ENCODE results near the gene DAZAP2. TPM values are rescaled to one million over a fixed set of nuclear protein-coding genes. Genes with fewer than 3 reads are reported as not detected.

Gene DAZAP2
- total and polyA plus RNA-seq, 2 experiments from 2014 or later: 35.8 to 39.9 TPM

DNA sequence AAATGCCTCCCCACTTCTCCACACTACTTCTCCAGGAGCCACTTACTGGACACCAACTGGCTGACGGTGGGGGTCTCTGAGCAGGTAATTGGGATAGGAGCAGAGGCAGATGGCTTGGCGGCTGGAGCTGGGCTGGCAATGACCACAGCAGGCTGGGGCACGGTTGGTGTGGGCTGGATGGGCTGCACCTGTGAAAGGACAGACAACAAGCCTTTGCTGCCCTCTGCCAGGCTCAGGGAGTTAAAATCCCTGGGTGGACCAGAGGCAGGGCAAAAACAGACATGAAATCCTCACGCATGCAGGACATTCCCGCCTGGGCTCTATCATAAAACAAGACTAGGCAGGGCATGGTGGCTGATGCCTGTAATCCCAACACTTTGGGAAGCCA is 46.3 kb upstream of the DAZAP2 start:
- H2AFZ ChIP-seq: no peak overlapping the region
- H3K27ac Mint-ChIP-seq: no peak overlapping the region
- H3K9me3 Mint-ChIP-seq: no peaks in the 10 kb centered on the region
- no peaks in the 10 kb centered on the region for H3K79me2 ChIP-seq (replicated peaks; ENCODE audit: insufficient read depth)
- no peak overlapping the region for H3K4me3 Mint-ChIP-seq
- H3K36me3 ChIP-seq (ENCODE audit: insufficient read depth): no peaks in the 10 kb centered on the region
- H3F3A ChIP-seq (replicated peaks; ENCODE audit: low read depth): no peaks in the 10 kb centered on the region
- peaks cover 6% of the 10 kb centered on the region; the same call in 2 of the 3 replicates for H3K4me1 Mint-ChIP-seq
- H3K4me1 ChIP-seq (ENCODE audit: insufficient read depth): no peaks in the 10 kb centered on the region
- ATAC-seq (peak; percentile 28; the same call in 2 of the 3 replicates), DNase-seq (ENCODE audit: low spot score) (no peak)
- no peaks in the 10 kb centered on the region for H3K27me3 Mint-ChIP-seq (ENCODE audit: insufficient read depth, low read depth, poor library complexity)
- no peak overlapping the region for H3K4me2 ChIP-seq
- no peaks in the 10 kb centered on the region; the same call in 2 of the 3 replicates for H3K36me3 Mint-ChIP-seq (ENCODE audit: low read depth)
- TF ChIP-seq EZH2 (IDR thresholded peaks at IDR 0.05; ENCODE audit: low read depth, unreplicated experiment) (no peak), ZNF114 (CRISPR knock-in tag; IDR thresholded peaks at IDR 0.05) (no peak), CREB1 (CRISPR knock-in tag; IDR thresholded peaks at IDR 0.05; ENCODE audit: low read depth) (no peak)
- TF ChIP-seq, protein P1, sequence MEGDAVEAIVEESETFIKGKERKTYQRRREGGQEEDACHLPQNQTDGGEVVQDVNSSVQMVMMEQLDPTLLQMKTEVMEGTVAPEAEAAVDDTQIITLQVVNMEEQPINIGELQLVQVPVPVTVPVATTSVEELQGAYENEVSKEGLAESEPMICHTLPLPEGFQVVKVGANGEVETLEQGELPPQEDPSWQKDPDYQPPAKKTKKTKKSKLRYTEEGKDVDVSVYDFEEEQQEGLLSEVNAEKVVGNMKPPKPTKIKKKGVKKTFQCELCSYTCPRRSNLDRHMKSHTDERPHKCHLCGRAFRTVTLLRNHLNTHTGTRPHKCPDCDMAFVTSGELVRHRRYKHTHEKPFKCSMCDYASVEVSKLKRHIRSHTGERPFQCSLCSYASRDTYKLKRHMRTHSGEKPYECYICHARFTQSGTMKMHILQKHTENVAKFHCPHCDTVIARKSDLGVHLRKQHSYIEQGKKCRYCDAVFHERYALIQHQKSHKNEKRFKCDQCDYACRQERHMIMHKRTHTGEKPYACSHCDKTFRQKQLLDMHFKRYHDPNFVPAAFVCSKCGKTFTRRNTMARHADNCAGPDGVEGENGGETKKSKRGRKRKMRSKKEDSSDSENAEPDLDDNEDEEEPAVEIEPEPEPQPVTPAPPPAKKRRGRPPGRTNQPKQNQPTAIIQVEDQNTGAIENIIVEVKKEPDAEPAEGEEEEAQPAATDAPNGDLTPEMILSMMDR (conservative IDR thresholded peaks at IDR 0.05; ENCODE audit: low read depth in 2 of 2): peak in 1 of 2 experiments; percentile 23; a peak in 1 of 4 replicates
- TF ChIP-seq, protein P2, sequence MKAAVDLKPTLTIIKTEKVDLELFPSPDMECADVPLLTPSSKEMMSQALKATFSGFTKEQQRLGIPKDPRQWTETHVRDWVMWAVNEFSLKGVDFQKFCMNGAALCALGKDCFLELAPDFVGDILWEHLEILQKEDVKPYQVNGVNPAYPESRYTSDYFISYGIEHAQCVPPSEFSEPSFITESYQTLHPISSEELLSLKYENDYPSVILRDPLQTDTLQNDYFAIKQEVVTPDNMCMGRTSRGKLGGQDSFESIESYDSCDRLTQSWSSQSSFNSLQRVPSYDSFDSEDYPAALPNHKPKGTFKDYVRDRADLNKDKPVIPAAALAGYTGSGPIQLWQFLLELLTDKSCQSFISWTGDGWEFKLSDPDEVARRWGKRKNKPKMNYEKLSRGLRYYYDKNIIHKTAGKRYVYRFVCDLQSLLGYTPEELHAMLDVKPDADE (IDR thresholded peaks at IDR 0.05): no peak
- no peak overlapping the region for H3K4me3 ChIP-seq
- H3K9me2 ChIP-seq (ENCODE audit: insufficient read depth): no peaks in the 10 kb centered on the region
- H4K20me1 ChIP-seq (replicated peaks; ENCODE audit: insufficient read depth): no peaks in the 10 kb centered on the region
- no peaks in the 10 kb centered on the region for H3K27me3 ChIP-seq (ENCODE audit: insufficient read depth)
- H3K27ac ChIP-seq (ENCODE audit: low read depth): no peak overlapping the region

DNA sequence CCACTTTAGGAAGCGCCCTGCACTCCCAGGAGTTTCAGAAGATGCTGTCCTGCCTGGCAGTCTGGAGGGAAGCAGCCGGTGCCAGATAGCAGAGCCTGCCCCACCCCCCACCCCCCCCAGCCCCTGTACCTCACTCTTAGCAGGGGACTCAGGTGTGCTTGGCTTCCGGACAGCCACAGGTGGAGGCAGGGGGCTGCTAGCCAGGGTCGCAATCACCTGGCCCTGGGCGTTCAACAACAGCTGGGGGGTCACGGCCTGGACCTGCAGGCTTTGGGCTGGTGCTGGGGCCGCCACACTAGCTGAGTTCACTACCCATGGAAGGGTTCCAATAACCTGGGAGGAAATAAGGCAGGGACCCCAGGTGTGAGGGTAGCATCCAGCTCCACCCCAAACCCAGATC is 42.8 kb upstream of the DAZAP2 start:
- H3K27me3 ChIP-seq (ENCODE audit: insufficient read depth): no peaks in the 10 kb centered on the region
- Mint-ChIP-seq H3K4me1 (no peaks in the 10 kb centered on the region; the same call in 2 of the 3 replicates), H3K27ac (no peak overlapping the region), H3K4me3 (no peak overlapping the region), H3K36me3 (ENCODE audit: low read depth) (no peaks in the 10 kb centered on the region), H3K9me3 (no peaks in the 10 kb centered on the region), H3K27me3 (ENCODE audit: insufficient read depth, low read depth, poor library complexity) (peaks cover 9% of the 10 kb centered on the region)
- no peak overlapping the region for H3K4me3 ChIP-seq
- TF ChIP-seq STAT1 (IDR thresholded peaks at IDR 0.05; ENCODE audit: unreplicated experiment): no peak
- TF ChIP-seq, protein P3, sequence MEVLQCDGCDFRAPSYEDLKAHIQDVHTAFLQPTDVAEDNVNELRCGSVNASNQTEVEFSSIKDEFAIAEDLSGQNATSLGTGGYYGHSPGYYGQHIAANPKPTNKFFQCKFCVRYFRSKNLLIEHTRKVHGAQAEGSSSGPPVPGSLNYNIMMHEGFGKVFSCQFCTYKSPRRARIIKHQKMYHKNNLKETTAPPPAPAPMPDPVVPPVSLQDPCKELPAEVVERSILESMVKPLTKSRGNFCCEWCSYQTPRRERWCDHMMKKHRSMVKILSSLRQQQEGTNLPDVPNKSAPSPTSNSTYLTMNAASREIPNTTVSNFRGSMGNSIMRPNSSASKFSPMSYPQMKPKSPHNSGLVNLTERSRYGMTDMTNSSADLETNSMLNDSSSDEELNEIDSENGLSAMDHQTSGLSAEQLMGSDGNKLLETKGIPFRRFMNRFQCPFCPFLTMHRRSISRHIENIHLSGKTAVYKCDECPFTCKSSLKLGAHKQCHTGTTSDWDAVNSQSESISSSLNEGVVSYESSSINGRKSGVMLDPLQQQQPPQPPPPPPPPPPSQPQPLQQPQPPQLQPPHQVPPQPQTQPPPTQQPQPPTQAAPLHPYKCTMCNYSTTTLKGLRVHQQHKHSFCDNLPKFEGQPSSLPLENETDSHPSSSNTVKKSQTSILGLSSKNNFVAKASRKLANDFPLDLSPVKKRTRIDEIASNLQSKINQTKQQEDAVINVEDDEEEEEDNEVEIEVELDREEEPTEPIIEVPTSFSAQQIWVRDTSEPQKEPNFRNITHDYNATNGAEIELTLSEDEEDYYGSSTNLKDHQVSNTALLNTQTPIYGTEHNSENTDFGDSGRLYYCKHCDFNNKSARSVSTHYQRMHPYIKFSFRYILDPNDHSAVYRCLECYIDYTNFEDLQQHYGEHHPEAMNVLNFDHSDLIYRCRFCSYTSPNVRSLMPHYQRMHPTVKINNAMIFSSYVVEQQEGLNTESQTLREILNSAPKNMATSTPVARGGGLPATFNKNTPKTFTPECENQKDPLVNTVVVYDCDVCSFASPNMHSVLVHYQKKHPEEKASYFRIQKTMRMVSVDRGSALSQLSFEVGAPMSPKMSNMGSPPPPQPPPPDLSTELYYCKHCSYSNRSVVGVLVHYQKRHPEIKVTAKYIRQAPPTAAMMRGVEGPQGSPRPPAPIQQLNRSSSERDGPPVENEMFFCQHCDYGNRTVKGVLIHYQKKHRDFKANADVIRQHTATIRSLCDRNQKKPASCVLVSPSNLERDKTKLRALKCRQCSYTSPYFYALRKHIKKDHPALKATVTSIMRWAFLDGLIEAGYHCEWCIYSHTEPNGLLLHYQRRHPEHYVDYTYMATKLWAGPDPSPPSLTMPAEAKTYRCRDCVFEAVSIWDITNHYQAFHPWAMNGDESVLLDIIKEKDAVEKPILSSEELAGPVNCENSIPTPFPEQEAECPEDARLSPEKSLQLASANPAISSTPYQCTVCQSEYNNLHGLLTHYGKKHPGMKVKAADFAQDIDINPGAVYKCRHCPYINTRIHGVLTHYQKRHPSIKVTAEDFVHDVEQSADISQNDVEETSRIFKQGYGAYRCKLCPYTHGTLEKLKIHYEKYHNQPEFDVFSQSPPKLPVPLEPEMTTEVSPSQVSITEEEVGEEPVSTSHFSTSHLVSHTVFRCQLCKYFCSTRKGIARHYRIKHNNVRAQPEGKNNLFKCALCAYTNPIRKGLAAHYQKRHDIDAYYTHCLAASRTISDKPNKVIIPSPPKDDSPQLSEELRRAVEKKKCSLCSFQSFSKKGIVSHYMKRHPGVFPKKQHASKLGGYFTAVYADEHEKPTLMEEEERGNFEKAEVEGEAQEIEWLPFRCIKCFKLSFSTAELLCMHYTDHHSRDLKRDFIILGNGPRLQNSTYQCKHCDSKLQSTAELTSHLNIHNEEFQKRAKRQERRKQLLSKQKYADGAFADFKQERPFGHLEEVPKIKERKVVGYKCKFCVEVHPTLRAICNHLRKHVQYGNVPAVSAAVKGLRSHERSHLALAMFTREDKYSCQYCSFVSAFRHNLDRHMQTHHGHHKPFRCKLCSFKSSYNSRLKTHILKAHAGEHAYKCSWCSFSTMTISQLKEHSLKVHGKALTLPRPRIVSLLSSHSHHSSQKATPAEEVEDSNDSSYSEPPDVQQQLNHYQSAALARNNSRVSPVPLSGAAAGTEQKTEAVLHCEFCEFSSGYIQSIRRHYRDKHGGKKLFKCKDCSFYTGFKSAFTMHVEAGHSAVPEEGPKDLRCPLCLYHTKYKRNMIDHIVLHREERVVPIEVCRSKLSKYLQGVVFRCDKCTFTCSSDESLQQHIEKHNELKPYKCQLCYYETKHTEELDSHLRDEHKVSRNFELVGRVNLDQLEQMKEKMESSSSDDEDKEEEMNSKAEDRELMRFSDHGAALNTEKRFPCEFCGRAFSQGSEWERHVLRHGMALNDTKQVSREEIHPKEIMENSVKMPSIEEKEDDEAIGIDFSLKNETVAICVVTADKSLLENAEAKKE (CRISPR knock-in tag; IDR thresholded peaks at IDR 0.05): no peak
- H3K9me2 ChIP-seq (ENCODE audit: insufficient read depth): no peaks in the 10 kb centered on the region
- DNase-seq (ENCODE audit: low spot score) (no peak), ATAC-seq (no peak)
- no peaks in the 10 kb centered on the region for H3K4me1 ChIP-seq (ENCODE audit: insufficient read depth)
- H3K27ac ChIP-seq (ENCODE audit: low read depth): no peak overlapping the region
- H3K4me2 ChIP-seq: no peak overlapping the region
- no peaks in the 10 kb centered on the region for H3K79me2 ChIP-seq (replicated peaks; ENCODE audit: insufficient read depth)
- H3F3A ChIP-seq (replicated peaks; ENCODE audit: low read depth): no peaks in the 10 kb centered on the region
- H4K20me1 ChIP-seq (replicated peaks; ENCODE audit: insufficient read depth): no peaks in the 10 kb centered on the region
- H3K36me3 ChIP-seq (ENCODE audit: insufficient read depth): no peaks in the 10 kb centered on the region
- no peak overlapping the region for H2AFZ ChIP-seq
